SH-SY5Y (cell line): ENCODE results near the gene ENTPD8.

Source experiments
- GATA2 ChIP-seq: IDR thresholded peaks from 2 replicates; pipeline ENCODE4 v1.6.1; 2011; ENCODE audit warnings: mild to moderate bottlenecking, low read depth, low read length
- GATA3 ChIP-seq: IDR thresholded peaks from 2 replicates; pipeline ENCODE4 v1.6.1; 2011; ENCODE audit warnings: low read depth, mild to moderate bottlenecking, low read length, moderate library complexity

Gene ENTPD8

GRCh38 chr9:137394866-137395665, 46.1 kb downstream of the ENTPD8 start:
- TF ChIP-seq GATA2 (no peak), GATA3 (no peak)

GRCh38 chr9:137393176-137394150, 47.7 kb downstream of the ENTPD8 start:
- TF ChIP-seq GATA2 (no peak), GATA3 (no peak)

DNA sequence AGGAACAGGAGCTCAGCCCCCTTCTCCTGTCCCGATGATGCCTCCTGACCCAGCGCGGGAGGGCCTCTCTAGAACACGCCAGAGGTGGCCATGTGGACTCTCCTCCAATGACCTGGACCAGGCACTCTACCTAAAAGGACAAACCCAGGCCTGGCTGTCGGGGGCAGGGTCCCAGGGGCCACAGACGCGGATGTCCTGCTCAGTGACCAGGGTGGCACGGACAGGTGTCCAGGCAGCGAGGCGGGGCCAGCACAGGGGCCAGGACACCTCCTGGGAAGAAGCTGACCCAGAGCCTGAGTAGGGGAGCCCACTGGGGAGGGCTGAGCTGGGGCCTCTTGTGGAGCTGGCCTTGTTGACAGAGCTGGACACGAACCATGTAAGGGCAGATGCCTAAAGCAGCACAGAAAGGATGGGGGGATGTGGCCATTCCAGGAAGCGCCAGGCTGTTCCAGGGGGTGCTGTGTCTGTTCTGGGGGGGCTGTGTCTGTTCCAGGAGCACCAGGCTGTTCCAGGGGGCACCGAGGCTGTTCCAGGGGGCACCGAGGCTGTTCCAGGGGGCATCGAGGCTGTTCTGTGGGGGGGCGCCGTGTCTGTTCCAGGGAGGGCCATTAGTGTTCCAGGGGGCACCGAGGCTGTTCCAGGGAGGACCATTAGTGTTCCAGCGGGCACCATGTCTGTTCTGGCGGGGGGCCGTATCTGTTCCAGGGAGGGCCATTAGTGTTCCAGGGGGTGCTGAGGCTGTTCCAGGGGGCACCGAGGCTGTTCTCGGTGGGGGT, 48.7 kb downstream of the ENTPD8 start:
- no peak for TF ChIP-seq GATA2
- no peak for TF ChIP-seq GATA3

- TF ChIP-seq GATA3: no peak
- no peak for TF ChIP-seq GATA2
These were observed 49.8 kb downstream of the ENTPD8 start for GRCh38 chr9:137391411-137391754.

GRCh38 chr9:137390553-137391410, 50.4 kb downstream of the ENTPD8 start:
- no peak for TF ChIP-seq GATA3
- no peak for TF ChIP-seq GATA2

DNA sequence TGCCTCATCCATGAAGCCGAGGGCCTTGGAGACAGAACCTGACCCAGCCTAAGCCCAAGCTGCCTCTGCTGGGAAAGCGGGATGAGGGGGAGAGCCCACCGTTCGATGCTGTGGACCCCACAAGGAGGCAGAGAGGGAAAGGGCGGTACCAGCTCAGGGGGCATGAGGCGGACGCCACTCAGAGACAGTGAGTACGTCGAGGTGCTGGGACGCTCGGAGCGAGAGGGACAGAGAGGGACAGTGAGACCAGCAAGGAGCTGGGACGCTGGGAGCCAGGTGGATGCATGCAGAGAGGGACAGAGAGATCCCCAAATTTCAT, 51.8 kb downstream of the ENTPD8 start:
- TF ChIP-seq GATA3 (no peak), GATA2 (no peak)

- no peak for TF ChIP-seq GATA2
These were observed 52.3 kb downstream of the ENTPD8 start for GRCh38 chr9:137388589-137389427.

GRCh38 chr9:137387891-137388560, 53.1 kb downstream of the ENTPD8 start:
- TF ChIP-seq GATA3: no peak
- no peak for TF ChIP-seq GATA2

- TF ChIP-seq GATA2 (no peak), GATA3 (no peak)
These were observed 53.9 kb downstream of the ENTPD8 start for GRCh38 chr9:137387114-137387890.

GRCh38 chr9:137385061-137385655, 56.0 kb downstream of the ENTPD8 start:
- TF ChIP-seq GATA3 (no peak), GATA2 (no peak)
